Urinary bladder (tissue), 4 donors: ENCODE data around the gene TAAR9. TPM values are rescaled to one million over a fixed set of nuclear protein-coding genes. Genes with fewer than 3 reads are reported as not detected.
"Not testable (repeated sequence)": the region's sequence is repeated elsewhere in the genome, so short reads cannot be mapped to it uniquely, and the experiment has no call there.

Experiments
- DNase-seq: peaks from one replicate; pipeline ENCODE4 v3.0.0-alpha.2; 2015; ENCODE audit errors: extremely low spot score
- H3K27ac ChIP-seq: one replicate; pipeline ENCODE4 v1.5.1; 2013; ENCODE audit warnings: low read depth, mild to moderate bottlenecking, moderate library complexity
- H3K36me3 ChIP-seq: one replicate; pipeline ENCODE4 v1.6.1; 2013; ENCODE audit warnings: mild to moderate bottlenecking, moderate library complexity; ENCODE audit not compliant: insufficient read depth
- H3K4me1 ChIP-seq: one replicate; pipeline ENCODE4 v1.6.1; 2013; ENCODE audit warnings: mild to moderate bottlenecking, moderate library complexity; ENCODE audit not compliant: insufficient read depth
- H3K4me3 ChIP-seq: one replicate; pipeline ENCODE4 v1.5.1; 2013; ENCODE audit warnings: low read depth, low read length
- WGBS: extraction: QIAGEN DNeasy Blood & Tissue Kit; methylation state at CpG from one replicate; pipeline ENCODE4 v1.1.7; 2013; 5-methylcytosine and 5-hydroxymethylcytosine counted together
- polyA plus RNA-seq: library from polyadenylated mRNA; stranded (reverse); fragments of 200-250 nt; gene quantifications from one replicate; pipeline ENCODE4 v1.2.3, GENCODE V29; 2013
- total RNA-seq: library from RNA; depleted of rRNA; stranded (reverse); fragments of >200 nt; gene quantifications from one replicate; pipeline ENCODE4 v1.2.3, GENCODE V29; 2014
- donor health status: healthy with polysubstance abuse.
- donor health status: healthy.

Gene TAAR9
- total and polyA plus RNA-seq, 2 donors, result not detected

DNA sequence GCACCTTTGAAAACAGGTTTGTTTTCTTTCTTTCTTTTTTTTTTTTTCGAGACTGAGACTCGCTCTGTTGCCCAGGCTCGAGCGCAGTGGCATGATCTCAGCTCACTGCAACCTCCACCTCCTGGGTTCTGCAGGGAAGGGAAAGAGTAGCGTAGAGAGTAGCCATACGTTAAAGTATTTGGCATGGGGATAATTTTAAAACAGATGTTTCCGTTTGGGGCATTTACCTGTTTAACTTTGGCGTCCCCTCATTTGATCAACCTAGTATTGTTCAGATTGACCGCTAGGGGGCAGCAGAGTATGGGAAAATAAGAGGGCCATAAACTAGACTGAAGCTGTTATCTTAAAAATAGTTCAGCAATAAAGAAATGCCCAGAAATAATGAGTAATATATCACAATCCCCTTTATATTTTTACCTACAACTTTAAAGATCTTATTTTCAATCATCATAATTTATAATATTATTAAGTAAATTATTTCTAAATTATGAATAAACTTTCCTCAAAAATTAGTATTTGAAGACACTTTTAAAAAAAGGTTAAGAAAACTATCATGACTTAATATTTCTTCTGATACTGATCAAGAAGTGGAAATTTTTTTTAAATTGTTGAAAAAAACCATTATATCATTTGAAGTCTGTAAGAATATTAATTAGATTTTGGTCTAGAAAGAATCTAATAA is 7.6 kb upstream of the TAAR9 start:
- H3K4me3 ChIP-seq, result no peak overlapping the region
- H3K36me3 ChIP-seq, result no peaks in the 10 kb centered on the region
- H3K27ac ChIP-seq, result no peak overlapping the region
- WGBS, result 14% methylated on average over 9 of the region's 9 CpGs
- H3K4me1 ChIP-seq, result no peaks in the 10 kb centered on the region
- peak; percentile 39 for DNase-seq

DNA sequence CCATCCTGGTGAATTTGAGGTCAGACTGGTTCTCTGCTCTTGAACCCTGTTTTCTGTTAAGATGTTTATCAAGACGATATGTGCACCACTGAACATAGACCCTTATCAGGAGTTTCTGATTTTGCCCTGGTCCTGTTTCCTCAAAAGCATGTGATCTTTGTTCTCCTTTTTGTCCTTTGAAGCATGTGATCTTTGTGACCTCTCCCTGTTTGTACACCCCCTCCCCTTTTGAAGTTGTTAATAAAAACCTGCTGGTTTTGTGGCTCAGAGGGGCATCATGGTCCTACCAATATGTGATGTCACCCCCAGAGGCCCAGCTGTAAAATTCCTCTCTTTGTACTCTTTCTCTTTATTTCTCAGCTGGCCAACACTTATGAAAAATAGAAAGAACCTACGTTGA is 3.5 kb upstream of the TAAR9 start:
- not testable (repeated sequence) for H3K4me3 ChIP-seq, DNase-seq, H3K36me3 ChIP-seq, H3K4me1 ChIP-seq, H3K27ac ChIP-seq
- 82% methylated on average over 2 of the region's 2 CpGs for WGBS

GRCh38 chr6:132537145-132537544 is 932 bp upstream of the TAAR9 start:
- Histone ChIP-seq H3K4me1 (no peaks in the 10 kb centered on the region), H3K4me3 (no peak overlapping the region), H3K27ac (no peak overlapping the region), H3K36me3 (no peaks in the 10 kb centered on the region)
- no peak for DNase-seq
- 88% methylated on average over 3 of the region's 3 CpGs for WGBS

GRCh38 chr6:132544826-132545225 is 6.7 kb downstream of the TAAR9 start:
- Histone ChIP-seq H3K36me3 (no peaks in the 10 kb centered on the region), H3K4me3 (no peak overlapping the region), H3K27ac (no peak overlapping the region), H3K4me1 (no peaks in the 10 kb centered on the region)
- DNase-seq, result no peak

- 82% methylated on average over 4 of the region's 4 CpGs for WGBS
- DNase-seq, result no peak
These were observed 10.8 kb downstream of the TAAR9 start for GRCh38 chr6:132548746-132549463.

DNA sequence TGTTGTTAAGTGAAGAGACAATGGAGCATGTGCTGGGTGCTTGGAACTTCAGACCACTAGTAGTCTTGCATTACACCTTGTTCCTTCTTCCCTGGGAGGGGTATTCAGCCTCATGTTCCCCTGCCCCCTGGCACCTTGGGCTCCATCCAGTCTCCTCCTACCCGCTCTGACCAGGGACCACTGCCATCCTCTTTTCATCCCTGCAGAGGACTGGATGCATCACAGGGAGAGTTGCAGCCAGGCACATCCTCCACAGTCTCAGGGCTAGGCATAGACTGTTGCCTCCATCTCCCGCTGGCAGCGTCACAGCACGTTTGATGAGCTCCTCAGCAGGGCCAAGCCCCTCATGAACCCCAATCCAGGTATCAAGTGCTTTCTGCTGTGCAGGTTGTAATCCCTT is 13.1 kb downstream of the TAAR9 start:
- Histone ChIP-seq H3K4me1 (no peaks in the 10 kb centered on the region), H3K4me3 (no peak overlapping the region), H3K36me3 (no peaks in the 10 kb centered on the region), H3K27ac (no peak overlapping the region)
- 89% methylated on average over 4 of the region's 4 CpGs for WGBS
- DNase-seq, result no peak

More at GRCh38 chr6:132548746-132549463, 10.8 kb downstream of the TAAR9 start:
- H3K27ac ChIP-seq, result no peak overlapping the region
- H3K4me3 ChIP-seq, result no peak overlapping the region
- no peaks in the 10 kb centered on the region for H3K36me3 ChIP-seq
- no peaks in the 10 kb centered on the region for H3K4me1 ChIP-seq

GRCh38 chr6:132552372-132552771 is 14.3 kb downstream of the TAAR9 start, which contains the start of gene TAAR8:
Gene TAAR8 (plus strand): TSS chr6:132552672. CDS start chr6:132552693, 21 bp downstream.
- no peak for DNase-seq
- WGBS, result 95% methylated on average over 2 of the region's 2 CpGs
- no peaks in the 10 kb centered on the region for H3K4me1 ChIP-seq
- no peaks in the 10 kb centered on the region for H3K36me3 ChIP-seq
- no peak within 1 kb of the TSS for H3K27ac ChIP-seq
- H3K4me3 ChIP-seq, result no peak within 1 kb of the TSS

GRCh38 chr6:132560087-132560486 is 22.0 kb downstream of the TAAR9 start:
- H3K36me3 ChIP-seq, H3K27ac ChIP-seq, DNase-seq, H3K4me1 ChIP-seq, H3K4me3 ChIP-seq: not testable (repeated sequence)
- WGBS, result 76% methylated on average over 3 of the region's 3 CpGs

DNA sequence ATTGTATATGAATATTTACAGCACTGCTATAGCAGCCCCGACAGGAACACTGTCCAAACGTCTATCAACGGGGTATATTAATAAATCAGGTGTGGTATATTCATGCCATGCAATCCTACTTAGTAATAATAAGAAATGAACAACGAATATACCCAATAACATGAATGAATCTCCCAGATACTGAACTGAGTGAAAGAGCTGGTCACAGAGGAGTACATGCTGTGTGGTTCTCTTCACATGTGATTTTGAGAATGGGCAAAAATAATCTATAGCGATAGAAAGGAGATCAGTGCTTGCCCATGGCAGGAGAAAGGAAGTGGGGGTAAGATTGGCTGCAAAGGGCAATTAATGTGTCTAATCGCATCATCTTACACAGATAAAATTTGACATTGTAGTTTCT is 28.3 kb downstream of the TAAR9 start:
- 90% methylated on average over 6 of the region's 6 CpGs for WGBS
- H3K36me3 ChIP-seq, result no peaks in the 10 kb centered on the region
- no peaks in the 10 kb centered on the region for H3K4me1 ChIP-seq
- H3K27ac ChIP-seq, result no peak overlapping the region
- H3K4me3 ChIP-seq, result no peak overlapping the region
- no peak for DNase-seq

- Histone ChIP-seq H3K4me1 (no peaks in the 10 kb centered on the region), H3K36me3 (no peaks in the 10 kb centered on the region), H3K27ac (no peak overlapping the region), H3K4me3 (no peak overlapping the region)
- WGBS, result 65% methylated on average over 1 of the region's 1 CpG
- DNase-seq, result no peak
These were observed 29.5 kb downstream of the TAAR9 start for GRCh38 chr6:132567566-132567965.

- no peak for DNase-seq
- Histone ChIP-seq H3K4me3 (no peak overlapping the region), H3K36me3 (no peaks in the 10 kb centered on the region), H3K4me1 (no peaks in the 10 kb centered on the region), H3K27ac (no peak overlapping the region)
- WGBS, result 57% methylated on average over 6 of the region's 6 CpGs
These were observed 30.5 kb downstream of the TAAR9 start for GRCh38 chr6:132568611-132569010.

DNA sequence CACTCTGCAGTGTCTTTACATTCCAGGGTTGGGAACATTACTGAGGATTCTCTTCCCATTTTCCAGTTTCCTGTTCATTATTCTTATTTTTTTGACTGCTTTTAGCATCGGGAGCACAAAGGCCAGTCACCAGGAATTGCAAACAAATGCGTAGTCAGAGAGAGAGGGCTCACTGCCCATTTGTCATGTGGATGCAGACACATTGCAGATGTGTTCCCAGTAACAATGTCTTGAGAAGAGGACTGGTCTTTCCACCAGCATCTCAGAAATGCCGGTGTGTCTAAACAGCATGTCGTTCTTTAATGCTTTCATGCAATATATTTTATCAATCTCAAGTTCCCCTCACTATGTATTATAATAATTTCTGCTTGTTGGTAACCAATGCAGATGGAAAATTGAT is 31.1 kb downstream of the TAAR9 start:
- WGBS, result 43% methylated on average over 4 of the region's 4 CpGs
- no peak overlapping the region for H3K4me3 ChIP-seq

GRCh38 chr6:132570221-132570777 is 32.2 kb downstream of the TAAR9 start, which contains the start of gene TAAR6:
Gene TAAR6 (plus strand): TSS chr6:132570322. CDS start chr6:132570322, 0 bp downstream.
- WGBS, result 74% methylated on average over 15 of the region's 15 CpGs
- Histone ChIP-seq H3K36me3 (no peaks in the 10 kb centered on the region), H3K4me1 (no peaks in the 10 kb centered on the region), H3K27ac (no peak within 1 kb of the TSS), H3K4me3 (no peak within 1 kb of the TSS)
- DNase-seq, result no peak

More for the DNA sequence above, 31.1 kb downstream of the TAAR9 start:
- no peaks in the 10 kb centered on the region for H3K36me3 ChIP-seq
- no peak for DNase-seq
- no peak overlapping the region for H3K27ac ChIP-seq
- no peaks in the 10 kb centered on the region for H3K4me1 ChIP-seq

GRCh38 chr6:132571774-132572173 is 33.7 kb downstream of the TAAR9 start:
- Histone ChIP-seq H3K4me1 (no peaks in the 10 kb centered on the region), H3K27ac (no peak overlapping the region), H3K36me3 (no peaks in the 10 kb centered on the region), H3K4me3 (no peak overlapping the region)
- no peak for DNase-seq
